Neuronal stem cell (in vitro differentiated cells): ENCODE results near the gene WHRN.

Experiments
- DNase-seq: peaks from one replicate; pipeline ENCODE4 v3.0.0-alpha.2; 2013; ENCODE audit warnings: low spot score
- H2AFZ ChIP-seq: one replicate; pipeline ENCODE4 v1.6.1; 2013; ENCODE audit warnings: mild to moderate bottlenecking, low read length, inconsistent platforms
- H2AK5ac ChIP-seq: 2 replicates; pipeline ENCODE4 v1.6.1; 2013; ENCODE audit warnings: low read depth, mild to moderate bottlenecking, inconsistent platforms, low read length, moderate library complexity, mixed read lengths
- H2BK120ac ChIP-seq: 2 replicates; pipeline ENCODE4 v1.6.1; 2013; ENCODE audit warnings: low read depth, mild to moderate bottlenecking, inconsistent platforms, low read length, moderate library complexity, mixed read lengths
- H2BK12ac ChIP-seq: one replicate; pipeline ENCODE4 v1.6.1; 2013; ENCODE audit warnings: low read length, inconsistent platforms
- H2BK15ac ChIP-seq: 2 replicates; pipeline ENCODE4 v1.6.1; 2013; ENCODE audit warnings: mild to moderate bottlenecking, low read length, inconsistent platforms, mixed read lengths
- H2BK5ac ChIP-seq: one replicate; pipeline ENCODE4 v1.6.1; 2013; ENCODE audit warnings: inconsistent platforms, mild to moderate bottlenecking, low read length, moderate library complexity
- H3K14ac ChIP-seq: one replicate; pipeline ENCODE4 v1.6.1; 2013; ENCODE audit warnings: low read length, inconsistent platforms
- H3K18ac ChIP-seq: 2 replicates; pipeline ENCODE4 v1.6.1; 2013; ENCODE audit warnings: low read length, inconsistent platforms
- H3K23ac ChIP-seq: 2 replicates; pipeline ENCODE4 v1.6.1; 2013; ENCODE audit warnings: low read depth, mild to moderate bottlenecking, mixed read lengths, low read length, inconsistent platforms; ENCODE audit not compliant: poor library complexity
- H3K27ac ChIP-seq: replicated peaks from 3 replicates; pipeline ENCODE4 v1.5.1; 2013; ENCODE audit warnings: low read length, inconsistent platforms
- H3K27me3 ChIP-seq, 3 experiments: 2 replicates each; pipeline ENCODE4 v1.6.1; 2013; ENCODE audit warnings: low read length in 3 of 3, mild to moderate bottlenecking in 2 of 3, inconsistent platforms in 1 of 3, low read depth in 1 of 3, mixed read lengths in 1 of 3, moderate library complexity in 1 of 3; ENCODE audit not compliant: control insufficient read depth in 3 of 3, insufficient read depth in 3 of 3
- H3K36me3 ChIP-seq, 2 donors: replicated peaks in 1 of 2; 2 replicates each; pipeline ENCODE4 v1.6.1; 2013; ENCODE audit warnings: low read length in 2 of 2; ENCODE audit not compliant: control insufficient read depth in 2 of 2, insufficient read depth in 2 of 2
- H3K4ac ChIP-seq: 2 replicates; pipeline ENCODE4 v1.6.1; 2013; ENCODE audit warnings: inconsistent platforms, mild to moderate bottlenecking, low read length, moderate library complexity
- H3K4me1 ChIP-seq, 2 donors: 1 replicate in 1 of 2; 2 replicates in 1 of 2; pipeline ENCODE4 v1.6.1; 2013; ENCODE audit warnings: low read length in 2 of 2, low read depth in 1 of 2; ENCODE audit not compliant: control insufficient read depth in 2 of 2, insufficient read depth in 1 of 2
- H3K4me2 ChIP-seq: one replicate; pipeline ENCODE4 v1.6.1; 2013; ENCODE audit warnings: mild to moderate bottlenecking, low read length, inconsistent platforms; ENCODE audit not compliant: insufficient read depth, poor library complexity, severe bottlenecking
- H3K4me3 ChIP-seq, 2 donors: 2 replicates each; pipeline ENCODE4 v1.5.1; 2013; ENCODE audit warnings: low read length in 2 of 2, mild to moderate bottlenecking in 2 of 2, inconsistent platforms in 1 of 2, moderate library complexity in 1 of 2
- H3K79me1 ChIP-seq: one replicate; pipeline ENCODE4 v1.6.1; 2013; ENCODE audit warnings: low read depth, mild to moderate bottlenecking, inconsistent platforms, low read length, moderate library complexity
- H3K9ac ChIP-seq: one replicate; pipeline ENCODE4 v1.6.1; 2013; ENCODE audit warnings: mild to moderate bottlenecking, low read depth, low read length, inconsistent platforms; ENCODE audit not compliant: poor library complexity
- H3K9me3 ChIP-seq, 2 donors: replicated peaks in 1 of 2; 2 replicates each; pipeline versions ENCODE3 to v1.6.1; 2013; ENCODE audit warnings: low read length in 2 of 2, mild to moderate bottlenecking in 2 of 2, inconsistent platforms in 1 of 2, low read depth in 1 of 2, mixed read lengths in 1 of 2, moderate library complexity in 1 of 2; ENCODE audit not compliant: control insufficient read depth in 2 of 2, insufficient read depth in 1 of 2
- H4K8ac ChIP-seq: one replicate; pipeline ENCODE4 v1.6.1; 2013; ENCODE audit warnings: low read depth, mild to moderate bottlenecking, inconsistent platforms, low read length, moderate library complexity
- H4K91ac ChIP-seq: one replicate; pipeline ENCODE4 v1.6.1; 2013; ENCODE audit warnings: low read length, low read depth, mild to moderate bottlenecking, inconsistent platforms; ENCODE audit not compliant: poor library complexity
- WGBS, 2 donors: extraction: QIAGEN DNeasy Blood & Tissue Kit; methylation state at CpG; one replicate each; pipeline ENCODE4 v1.1.7; 2013; ENCODE audit warnings: missing lambda C conversion rate in 2 of 2, mixed read lengths in 1 of 2; ENCODE audit not compliant: insufficient read length in 2 of 2, insufficient replicate concordance in 1 of 2; ENCODE audit errors: extremely low coverage in 2 of 2; 5-methylcytosine and 5-hydroxymethylcytosine counted together

Gene WHRN

GRCh38 chr9:114451707-114452031, 53.6 kb downstream of the WHRN start:
- Histone ChIP-seq H3K27ac (no peak overlapping the region), H3K9ac (no peak overlapping the region), H3K14ac (no peak overlapping the region), H2BK12ac (no peak overlapping the region), H3K9me3 (peaks cover 0 to 2% of the 10 kb centered on the region in 2 donors), H2AK5ac (no peak overlapping the region), H4K8ac (no peak overlapping the region), H3K4me2 (no peak overlapping the region), H2BK5ac (no peak overlapping the region), H3K27me3 (no peaks in the 10 kb centered on the region), H4K91ac (no peak overlapping the region), H2AFZ (no peak overlapping the region), H3K18ac (no peak overlapping the region), H3K23ac (no peak overlapping the region), H3K4ac (no peak overlapping the region), H3K4me1 (no peaks in the 10 kb centered on the region), H2BK120ac (no peak overlapping the region), H3K79me1 (no peaks in the 10 kb centered on the region), H2BK15ac (no peak overlapping the region), H3K4me3 (no peak overlapping the region), H3K36me3 (no peaks in the 10 kb centered on the region)
- no peak for DNase-seq
- WGBS, 2 donors = no CpG with 5 or more reads among the region's 1 CpG

- H4K91ac ChIP-seq = no peak overlapping the region
- no peak overlapping the region for H2BK15ac ChIP-seq
- no peaks in the 10 kb centered on the region for H3K4me1 ChIP-seq
- H3K18ac ChIP-seq = no peak overlapping the region
- no peak overlapping the region for H4K8ac ChIP-seq
- H3K4me3 ChIP-seq = no peak overlapping the region
- H3K23ac ChIP-seq = no peak overlapping the region
- no peak overlapping the region for H2BK12ac ChIP-seq
- no peak overlapping the region for H2BK5ac ChIP-seq
- H2AFZ ChIP-seq = no peak overlapping the region
- H2AK5ac ChIP-seq = no peak overlapping the region
- peaks cover 0 to 2% of the 10 kb centered on the region in 2 donors for H3K9me3 ChIP-seq
- H3K27ac ChIP-seq = no peak overlapping the region
- no peak overlapping the region for H2BK120ac ChIP-seq
- no peak overlapping the region for H3K4ac ChIP-seq
- WGBS, 2 donors = no CpG with 5 or more reads among the region's 12 CpGs
- no peaks in the 10 kb centered on the region for H3K27me3 ChIP-seq
- DNase-seq = no peak
- no peak overlapping the region for H3K9ac ChIP-seq
- no peak overlapping the region for H3K4me2 ChIP-seq
- no peaks in the 10 kb centered on the region for H3K36me3 ChIP-seq
- no peaks in the 10 kb centered on the region for H3K79me1 ChIP-seq
- H3K14ac ChIP-seq = no peak overlapping the region
These were observed 54.2 kb downstream of the WHRN start for GRCh38 chr9:114450833-114451706.

GRCh38 chr9:114450181-114450580, 55.1 kb downstream of the WHRN start:
- Histone ChIP-seq H3K4me2 (no peak overlapping the region), H3K9ac (no peak overlapping the region), H4K8ac (no peak overlapping the region), H2BK120ac (no peak overlapping the region), H2BK5ac (no peak overlapping the region), H3K27ac (no peak overlapping the region), H2AFZ (no peak overlapping the region), H3K18ac (no peak overlapping the region), H3K4me3 (no peak overlapping the region), H3K36me3 (no peaks in the 10 kb centered on the region), H2BK15ac (no peak overlapping the region), H3K14ac (no peak overlapping the region), H3K4ac (no peak overlapping the region), H3K79me1 (no peaks in the 10 kb centered on the region), H3K4me1 (no peaks in the 10 kb centered on the region), H3K9me3 (peaks cover 0 to 2% of the 10 kb centered on the region in 2 donors), H2AK5ac (no peak overlapping the region), H3K23ac (no peak overlapping the region), H4K91ac (no peak overlapping the region), H2BK12ac (no peak overlapping the region), H3K27me3 (no peaks in the 10 kb centered on the region)
- DNase-seq = no peak
- WGBS, 2 donors = no CpG with 5 or more reads among the region's 3 CpGs

GRCh38 chr9:114449236-114449635, 56.0 kb downstream of the WHRN start:
- Histone ChIP-seq H3K27ac (no peak overlapping the region), H2AFZ (no peak overlapping the region), H3K14ac (no peak overlapping the region)

More at GRCh38 chr9:114449236-114449635, 56.0 kb downstream of the WHRN start:
- no peak overlapping the region for H3K4me2 ChIP-seq
- no peaks in the 10 kb centered on the region for H3K79me1 ChIP-seq
- no peak overlapping the region for H2AK5ac ChIP-seq
- H4K91ac ChIP-seq = no peak overlapping the region
- H2BK12ac ChIP-seq = no peak overlapping the region
- no peak overlapping the region for H3K4ac ChIP-seq
- no peak overlapping the region for H4K8ac ChIP-seq
- H2BK5ac ChIP-seq = no peak overlapping the region
- H3K23ac ChIP-seq = no peak overlapping the region
- no peaks in the 10 kb centered on the region for H3K27me3 ChIP-seq
- no CpG with 5 or more reads among the region's 5 CpGs for WGBS, 2 donors
- H3K9ac ChIP-seq = no peak overlapping the region
- DNase-seq = no peak
- no peaks in the 10 kb centered on the region for H3K36me3 ChIP-seq
- no peak overlapping the region for H2BK120ac ChIP-seq
- no peak overlapping the region for H3K18ac ChIP-seq
- H3K9me3 ChIP-seq = no peaks in the 10 kb centered on the region
- H3K4me1 ChIP-seq = no peaks in the 10 kb centered on the region
- H2BK15ac ChIP-seq = no peak overlapping the region
- H3K4me3 ChIP-seq = no peak overlapping the region
